Natural killer cell treated with Interleukin-12 subunit alpha and Interleukin-12 subunit beta and Interleukin-15 and Interleukin-18, amount 100 ng/mL, for 72 hours (primary cell): ENCODE measurements around the gene PACSIN2. TPM values are rescaled to one million over a fixed set of nuclear protein-coding genes. Genes with fewer than 3 reads are reported as not detected.
"Not testable (repeated sequence)": the region's sequence is repeated elsewhere in the genome, so short reads cannot be mapped to it uniquely, and the experiment has no call there.

Source experiments
- ATAC-seq, 2 donors: fragments of 150-1000 bp; cut with Tn5 transposase in 1 of 2; sonication (Bioruptor Pico), chemical (Tn5 transposase) in 1 of 2; 2 replicates each; pipeline ENCODE4 v1.10.0; 2021
- DNase-seq: peaks from one replicate; pipeline ENCODE4 v3.0.0; 2022; ENCODE audit warnings: low spot score
- H3K27ac Mint-ChIP-seq, 2 donors: 1 replicate in 1 of 2; 2 replicates in 1 of 2; pipeline ENCODE4 v1.8.0; 2022; ENCODE audit warnings: mixed read lengths in 2 of 2, mild to moderate bottlenecking in 1 of 2, moderate library complexity in 1 of 2
- H3K27me3 Mint-ChIP-seq, 2 donors: 1 replicate in 1 of 2; 2 replicates in 1 of 2; pipeline ENCODE4 v1.8.0; 2022; ENCODE audit warnings: mixed read lengths in 2 of 2
- H3K36me3 Mint-ChIP-seq: one replicate; pipeline ENCODE4 v1.8.0; 2022; ENCODE audit warnings: mixed read lengths
- H3K4me1 Mint-ChIP-seq, 2 donors: 1 replicate in 1 of 2; 2 replicates in 1 of 2; pipeline ENCODE4 v1.8.0; 2022; ENCODE audit warnings: low read depth in 2 of 2, mixed read lengths in 2 of 2, mild to moderate bottlenecking in 1 of 2
- H3K4me3 Mint-ChIP-seq: one replicate; pipeline ENCODE4 v1.8.0; 2022; ENCODE audit warnings: mixed read lengths
- H3K9me3 Mint-ChIP-seq: 2 replicates; pipeline ENCODE4 v1.8.0; 2022; ENCODE audit warnings: mixed read lengths
- total RNA-seq, 2 donors: library from RNA; stranded (reverse); gene quantifications; one replicate each; pipeline ENCODE4 v1.2.3, GENCODE V29; 2022

The PACSIN2 gene
- total RNA-seq, 2 donors from 2014 or later, result 34.5 to 64.0 TPM

GRCh38 chr22:43017525-43018460 lies 2.8 kb upstream of the PACSIN2 start:
- no peak for DNase-seq
- H3K9me3 Mint-ChIP-seq, result no peaks in the 10 kb centered on the region
- peaks cover 14 to 23% of the 10 kb centered on the region in 2 donors for H3K4me1 Mint-ChIP-seq
- no peak for ATAC-seq
- no peak overlapping the region for H3K27ac Mint-ChIP-seq
- H3K4me3 Mint-ChIP-seq, result no peak overlapping the region
- H3K27me3 Mint-ChIP-seq, result no peaks in the 10 kb centered on the region
- no peaks in the 10 kb centered on the region for H3K36me3 Mint-ChIP-seq

GRCh38 chr22:43016150-43016549 lies 1.2 kb upstream of the PACSIN2 start:
- not testable (repeated sequence) for ATAC-seq, H3K36me3 Mint-ChIP-seq, H3K27ac Mint-ChIP-seq, H3K4me3 Mint-ChIP-seq, DNase-seq, H3K9me3 Mint-ChIP-seq, H3K27me3 Mint-ChIP-seq
- H3K4me1 Mint-ChIP-seq, result peaks cover 14 to 28% of the 10 kb centered on the region in 2 donors

- peak overlapping the region; percentile 66 to 84 for H3K27ac Mint-ChIP-seq
- DNase-seq (no peak), ATAC-seq (no peak)
- no peaks in the 10 kb centered on the region for H3K9me3 Mint-ChIP-seq
- no peaks in the 10 kb centered on the region for H3K27me3 Mint-ChIP-seq
- no peaks in the 10 kb centered on the region for H3K36me3 Mint-ChIP-seq
- peak overlapping the region; percentile 96 for H3K4me3 Mint-ChIP-seq
- H3K4me1 Mint-ChIP-seq, result peaks cover 14 to 28% of the 10 kb centered on the region in 2 donors
These were observed 711 bp upstream of the PACSIN2 start for GRCh38 chr22:43015677-43016042.

GRCh38 chr22:43014316-43014868 lies 557 bp downstream of the PACSIN2 start:
- ATAC-seq, result peak; percentile 1 to 19
- peak overlapping the region; percentile 66 to 84 for H3K27ac Mint-ChIP-seq
- H3K9me3 Mint-ChIP-seq, result no peaks in the 10 kb centered on the region
- no peaks in the 10 kb centered on the region for H3K36me3 Mint-ChIP-seq
- no peaks in the 10 kb centered on the region for H3K27me3 Mint-ChIP-seq
- H3K4me1 Mint-ChIP-seq, result peaks cover 14 to 28% of the 10 kb centered on the region in 2 donors
- peak overlapping the region; percentile 96 for H3K4me3 Mint-ChIP-seq
- DNase-seq, result no peak

GRCh38 chr22:43013355-43014315 lies 1.3 kb downstream of the PACSIN2 start:
- Mint-ChIP-seq H3K27ac (peak overlapping the region; percentile 66 to 84), H3K36me3 (no peaks in the 10 kb centered on the region), H3K4me3 (peak overlapping the region; percentile 96), H3K27me3 (no peaks in the 10 kb centered on the region), H3K9me3 (no peaks in the 10 kb centered on the region), H3K4me1 (peaks cover 17 to 28% of the 10 kb centered on the region in 2 donors)
- DNase-seq (no peak), ATAC-seq (no peak)

- Mint-ChIP-seq H3K27me3 (no peaks in the 10 kb centered on the region), H3K9me3 (no peaks in the 10 kb centered on the region), H3K27ac (no peak overlapping the region), H3K4me1 (peaks cover 22 to 33% of the 10 kb centered on the region in 2 donors), H3K36me3 (no peaks in the 10 kb centered on the region), H3K4me3 (no peak overlapping the region)
- ATAC-seq, result no peak
- DNase-seq, result no peak
These were observed 2.6 kb downstream of the PACSIN2 start for GRCh38 chr22:43012390-43012789.

GRCh38 chr22:43011079-43011478 lies 3.9 kb downstream of the PACSIN2 start:
- ATAC-seq, result no peak
- Mint-ChIP-seq H3K9me3 (no peaks in the 10 kb centered on the region), H3K27ac (no peak overlapping the region), H3K4me3 (no peak overlapping the region), H3K27me3 (no peaks in the 10 kb centered on the region), H3K36me3 (no peaks in the 10 kb centered on the region), H3K4me1 (peaks cover 29 to 41% of the 10 kb centered on the region in 2 donors)
- DNase-seq, result no peak

- ATAC-seq, result no peak
- Mint-ChIP-seq H3K4me1 (peaks cover 39 to 49% of the 10 kb centered on the region in 2 donors), H3K4me3 (no peak overlapping the region), H3K9me3 (no peaks in the 10 kb centered on the region), H3K27me3 (no peaks in the 10 kb centered on the region), H3K36me3 (no peaks in the 10 kb centered on the region), H3K27ac (no peak overlapping the region)
- no peak for DNase-seq
These were observed 5.5 kb downstream of the PACSIN2 start for GRCh38 chr22:43009444-43009843.

GRCh38 chr22:43008921-43009320 lies 6.0 kb downstream of the PACSIN2 start:
- no peaks in the 10 kb centered on the region for H3K9me3 Mint-ChIP-seq
- DNase-seq, result no peak
- no peak overlapping the region for H3K4me3 Mint-ChIP-seq
- no peak overlapping the region for H3K27ac Mint-ChIP-seq
- ATAC-seq, result no peak
- H3K36me3 Mint-ChIP-seq, result no peaks in the 10 kb centered on the region
- H3K4me1 Mint-ChIP-seq, result peaks cover 42 to 49% of the 10 kb centered on the region in 2 donors
- H3K27me3 Mint-ChIP-seq, result no peaks in the 10 kb centered on the region

- Mint-ChIP-seq H3K27me3 (no peaks in the 10 kb centered on the region), H3K4me3 (no peak overlapping the region), H3K36me3 (no peaks in the 10 kb centered on the region), H3K27ac (no peak overlapping the region), H3K4me1 (peaks cover 42 to 49% of the 10 kb centered on the region in 2 donors), H3K9me3 (no peaks in the 10 kb centered on the region)
- no peak for DNase-seq
- ATAC-seq, result no peak
These were observed 6.4 kb downstream of the PACSIN2 start for GRCh38 chr22:43008509-43008908.

GRCh38 chr22:43007519-43008102 lies 7.3 kb downstream of the PACSIN2 start:
- Mint-ChIP-seq H3K27ac (peak overlapping the region in 1 of 2 donors; percentile 65), H3K9me3 (no peaks in the 10 kb centered on the region), H3K4me1 (peaks cover 38 to 51% of the 10 kb centered on the region in 2 donors), H3K27me3 (no peaks in the 10 kb centered on the region), H3K4me3 (no peak overlapping the region), H3K36me3 (no peaks in the 10 kb centered on the region)
- DNase-seq, result no peak
- peak in 1 of 2 donors; percentile 34 for ATAC-seq

GRCh38 chr22:43006753-43007152 lies 8.2 kb downstream of the PACSIN2 start:
- DNase-seq (no peak), ATAC-seq (no peak)
- Mint-ChIP-seq H3K27me3 (no peaks in the 10 kb centered on the region), H3K9me3 (no peaks in the 10 kb centered on the region), H3K36me3 (no peaks in the 10 kb centered on the region), H3K27ac (peak overlapping the region in 1 of 2 donors; percentile 65), H3K4me3 (no peak overlapping the region), H3K4me1 (peaks cover 46 to 60% of the 10 kb centered on the region in 2 donors)

GRCh38 chr22:43006016-43006505 lies 8.9 kb downstream of the PACSIN2 start:
- Mint-ChIP-seq H3K36me3 (no peaks in the 10 kb centered on the region), H3K27ac (peak overlapping the region; percentile 69 to 72), H3K27me3 (no peaks in the 10 kb centered on the region), H3K4me3 (no peak overlapping the region), H3K4me1 (peaks cover 52 to 62% of the 10 kb centered on the region in 2 donors), H3K9me3 (no peaks in the 10 kb centered on the region)
- DNase-seq (no peak), ATAC-seq (no peak)
